Upper lobe of right lung (tissue), 1 donor: ENCODE measurements around the gene RAB40A. TPM values are rescaled to one million over a fixed set of nuclear protein-coding genes. Genes with fewer than 3 reads are reported as not detected.

Experiments used
- ATAC-seq: fragments of 200-7000 bp; cut with Tn5 transposase; one replicate; pipeline ENCODE4 v1.9.1; 2020; ENCODE audit warnings: mild to moderate bottlenecking, moderate library complexity
- DNase-seq: peaks from one replicate; pipeline ENCODE4 v3.0.0-alpha.2; 2020
- H3K27ac ChIP-seq: fragments of 200-600 bp; one replicate; pipeline ENCODE4 v1.8.0; 2022
- H3K27me3 ChIP-seq: fragments of 200-600 bp; one replicate; pipeline ENCODE4 v1.8.0; 2022; ENCODE audit warnings: mild to moderate bottlenecking
- H3K36me3 ChIP-seq: fragments of 200-600 bp; one replicate; pipeline ENCODE4 v1.8.0; 2022
- H3K4me1 ChIP-seq: fragments of 200-600 bp; one replicate; pipeline ENCODE4 v1.8.0; 2022
- H3K4me3 ChIP-seq: fragments of 200-600 bp; one replicate; pipeline ENCODE4 v1.8.0; 2022; ENCODE audit warnings: mild to moderate bottlenecking
- H3K9me3 ChIP-seq: fragments of 200-600 bp; one replicate; pipeline ENCODE4 v1.8.0; 2022
- CTCF ChIP-seq: fragments of 200-600 bp; IDR thresholded peaks from one replicate; pipeline ENCODE4 v1.8.0; 2022; ENCODE audit warnings: antibody characterized with exemption
- intact Hi-C: fragments of 100-400 bp; cut with DNase I; formaldehyde crosslinking; loops from one replicate; pipeline ENCODE4 v1.11.0; 2022
- long read RNA-seq: library from polyadenylated mRNA; unstranded; transcript quantifications from one replicate; pipeline ENCODE4 v2.0.0, GENCODE V29; 2021
- total RNA-seq: library from RNA; stranded (reverse); fragmentation: NEBNext Ultra II Directional; extraction: Animal tissue kit (Norgen Biotek cat#: 25700); gene quantifications from one replicate; pipeline ENCODE4 v1.2.1, GENCODE V29; 2021
- donor health status: DM: no; HTN: yes; CAD: no; lungs with severe emphysema.

The RAB40A gene
- 1.1 TPM for total RNA-seq
- long read RNA-seq, partial matches to known transcripts: 1 of 3 reads
- long read RNA-seq, other reads (novel, unspliced or antisense): 2 of 3 reads

- H3K4me3 ChIP-seq: no peak within 1 kb of the TSS
- H3K27me3 ChIP-seq: no peaks in the 10 kb centered on the region
- ATAC-seq: no peak
- H3K9me3 ChIP-seq: no peaks in the 10 kb centered on the region
- no peaks in the 10 kb centered on the region for H3K36me3 ChIP-seq
- no peaks in the 10 kb centered on the region for H3K4me1 ChIP-seq
- intact Hi-C loops: no loop called here
- TF ChIP-seq CTCF: no peak
- no peak for DNase-seq
- no peak within 1 kb of the TSS for H3K27ac ChIP-seq
These were observed at the start of gene RAB40A for GRCh38 chrX:103519389-103519788. Gene RAB40A, minus strand, starts transcription at chrX:103519489. Its CDS starts 18,733 bp downstream, at chrX:103500756.

- H3K4me3 ChIP-seq: no peak overlapping the region
- no peaks in the 10 kb centered on the region for H3K4me1 ChIP-seq
- H3K9me3 ChIP-seq: no peaks in the 10 kb centered on the region
- no peaks in the 10 kb centered on the region for H3K27me3 ChIP-seq
- intact Hi-C loops: no loop called here
- DNase-seq (no peak), ATAC-seq (no peak)
- no peak for TF ChIP-seq CTCF
- no peak overlapping the region for H3K27ac ChIP-seq
- H3K36me3 ChIP-seq: no peaks in the 10 kb centered on the region
These were observed 46.5 kb upstream of the RAB40A start for GRCh38 chrX:103565752-103566151.

GRCh38 chrX:103565197-103565596, 45.9 kb upstream of the RAB40A start:
- TF ChIP-seq CTCF: no peak
- DNase-seq (no peak), ATAC-seq (no peak)
- Histone ChIP-seq H3K27me3 (no peaks in the 10 kb centered on the region), H3K36me3 (no peaks in the 10 kb centered on the region), H3K9me3 (no peaks in the 10 kb centered on the region), H3K4me1 (no peaks in the 10 kb centered on the region), H3K27ac (no peak overlapping the region), H3K4me3 (no peak overlapping the region)
- intact Hi-C loops: no loop called here

- ATAC-seq (no peak), DNase-seq (no peak)
- H3K27ac ChIP-seq: no peak overlapping the region
- no peaks in the 10 kb centered on the region for H3K4me1 ChIP-seq
- intact Hi-C loops: no loop called here
- TF ChIP-seq CTCF: no peak
- H3K9me3 ChIP-seq: no peaks in the 10 kb centered on the region
- no peak overlapping the region for H3K4me3 ChIP-seq
- H3K36me3 ChIP-seq: no peaks in the 10 kb centered on the region
- H3K27me3 ChIP-seq: no peaks in the 10 kb centered on the region
These were observed 43.5 kb upstream of the RAB40A start for GRCh38 chrX:103562801-103563200.

GRCh38 chrX:103560256-103560655, 41.0 kb upstream of the RAB40A start:
- Histone ChIP-seq H3K9me3 (no peaks in the 10 kb centered on the region), H3K4me1 (no peaks in the 10 kb centered on the region), H3K36me3 (no peaks in the 10 kb centered on the region), H3K4me3 (no peak overlapping the region), H3K27me3 (no peaks in the 10 kb centered on the region), H3K27ac (no peak overlapping the region)
- ATAC-seq: no peak
- intact Hi-C loops: no loop called here
- no peak for TF ChIP-seq CTCF
- DNase-seq: no peak
